Medulla oblongata (tissue), 1 donor: ENCODE results near the gene ENDOU.

Experiments used
- DNase-seq: peaks from one replicate; pipeline ENCODE4 v3.0.0-alpha.2; 2015; ENCODE audit errors: extremely low spot score

ENDOU gene

GRCh38 chr12:47725091-47725772, at the start of gene ENDOU:
ENDOU (minus strand) TSS chr12:47725490; CDS start chr12:47725413, 77 bp downstream.
- DNase-seq: no peak

GRCh38 chr12:47774663-47775062, 49.4 kb upstream of the ENDOU start:
- DNase-seq: no peak

GRCh38 chr12:47773858-47774580, 48.7 kb upstream of the ENDOU start:
- DNase-seq: no peak

GRCh38 chr12:47773062-47773857, 48.0 kb upstream of the ENDOU start, which contains the start of gene SLC48A1:
SLC48A1 (plus strand) TSS chr12:47773238; CDS start chr12:47773305, 67 bp downstream.
- peak; percentile 69 for DNase-seq

GRCh38 chr12:47772738-47773061, 47.4 kb upstream of the ENDOU start:
- DNase-seq: no peak

GRCh38 chr12:47772094-47772660, 46.9 kb upstream of the ENDOU start:
- DNase-seq: no peak

GRCh38 chr12:47771304-47771703, 46.0 kb upstream of the ENDOU start:
- no peak for DNase-seq

- no peak for DNase-seq
Measured at GRCh38 chr12:47770086-47770726, 44.9 kb upstream of the ENDOU start.

- DNase-seq: no peak
Measured at GRCh38 chr12:47769234-47770085, 44.2 kb upstream of the ENDOU start.

- DNase-seq: no peak
Measured at GRCh38 chr12:47768323-47768811, 43.1 kb upstream of the ENDOU start.

- DNase-seq: peak; percentile 82
Measured at GRCh38 chr12:47767216-47767724, 42.0 kb upstream of the ENDOU start.

- DNase-seq: no peak
Measured at GRCh38 chr12:47766502-47767215, 41.4 kb upstream of the ENDOU start.

GRCh38 chr12:47763481-47764346, 38.4 kb upstream of the ENDOU start:
- DNase-seq: no peak

GRCh38 chr12:47762850-47763465, 37.7 kb upstream of the ENDOU start:
- no peak for DNase-seq

- peak; percentile 94 for DNase-seq
Measured at GRCh38 chr12:47758834-47759690, 33.8 kb upstream of the ENDOU start, which contains the start of gene RAPGEF3. RAPGEF3 (minus strand) TSS chr12:47758880; CDS start chr12:47758556, 324 bp downstream.

GRCh38 chr12:47758584-47758833, 33.2 kb upstream of the ENDOU start:
- no peak for DNase-seq

- peak; percentile 62 for DNase-seq
Measured at GRCh38 chr12:47757840-47758583, 32.7 kb upstream of the ENDOU start.
